ACC112 (cell line): ENCODE measurements around the gene ADD1.

Experiments used
- H2AFZ ChIP-seq: fragments of 200-600 bp; sonication (generic); one replicate; pipeline ENCODE4 v1.6.0; 2017; ENCODE audit warnings: antibody characterized with exemption, low read length; ENCODE audit not compliant: unreplicated experiment
- H3K27ac ChIP-seq: fragments of 200-600 bp; sonication (generic); 2 replicates; pipeline ENCODE4 v1.5.1; 2014; ENCODE audit warnings: low read depth, mild to moderate bottlenecking, antibody characterized with exemption, low read length, moderate library complexity
- H3K27me3 ChIP-seq: fragments of 200-600 bp; sonication (generic); 2 replicates; pipeline ENCODE4 v1.6.1; 2014; ENCODE audit warnings: mild to moderate bottlenecking, antibody characterized with exemption, low read length, moderate library complexity, mixed read lengths; ENCODE audit not compliant: insufficient read depth
- H3K36me3 ChIP-seq: fragments of 200-600 bp; sonication (generic); 2 replicates; pipeline ENCODE4 v1.6.1; 2016; ENCODE audit warnings: mild to moderate bottlenecking, antibody characterized with exemption, low read length, moderate library complexity, mixed read lengths; ENCODE audit not compliant: insufficient read depth
- H3K4me1 ChIP-seq: fragments of 200-600 bp; sonication (generic); one replicate; pipeline ENCODE4 v1.6.1; 2016; ENCODE audit warnings: low read length, mixed read lengths; ENCODE audit not compliant: insufficient read depth, unreplicated experiment, control insufficient read depth
- H3K4me3 ChIP-seq: fragments of 200-600 bp; sonication (generic); 2 replicates; pipeline ENCODE4 v1.5.1; 2014; ENCODE audit warnings: mild to moderate bottlenecking, low read depth, low read length
- H3K79me2 ChIP-seq: fragments of 200-600 bp; sonication (generic); one replicate; pipeline ENCODE4 v1.6.0; 2016; ENCODE audit warnings: low read length; ENCODE audit not compliant: control insufficient read depth, unreplicated experiment, insufficient read depth

ADD1 gene

GRCh38 chr4:2824329-2824835, 19.3 kb upstream of the ADD1 start:
- Histone ChIP-seq H3K27ac (no peak overlapping the region), H3K27me3 (no peaks in the 10 kb centered on the region), H3K4me3 (no peak overlapping the region), H2AFZ (no peak overlapping the region), H3K79me2 (peaks cover 3% of the 10 kb centered on the region), H3K4me1 (no peaks in the 10 kb centered on the region), H3K36me3 (peaks cover 16% of the 10 kb centered on the region; the same call in 1 of the 2 replicates)

DNA sequence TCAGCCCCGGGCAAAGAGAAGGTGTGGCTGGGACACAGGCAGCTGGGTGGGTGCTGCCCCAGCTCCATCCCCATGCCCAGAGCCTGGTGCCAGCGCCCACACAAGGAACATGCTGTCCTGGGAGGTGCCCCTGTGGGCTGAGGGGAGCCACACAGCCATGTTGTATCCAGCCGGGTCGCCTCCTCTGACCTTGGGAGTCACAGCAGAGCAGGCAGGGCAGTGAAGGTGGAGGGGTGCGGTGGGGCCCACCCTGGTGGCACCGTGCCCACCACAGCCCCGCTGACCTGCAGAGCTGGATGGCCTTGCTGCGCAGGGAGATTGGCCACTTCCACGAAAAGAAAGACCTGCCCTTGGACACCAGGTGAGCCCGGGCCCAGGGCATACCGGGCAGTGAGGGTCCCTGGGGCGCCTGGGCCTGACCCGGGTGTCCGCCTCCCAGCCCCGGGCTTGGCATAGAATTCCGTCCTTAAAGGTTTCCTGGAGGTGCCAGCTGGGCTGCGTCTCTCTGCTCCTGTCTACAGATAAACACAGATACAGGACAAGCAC, 18.7 kb upstream of the ADD1 start:
- H3K36me3 ChIP-seq, result peaks cover 16% of the 10 kb centered on the region; the same call in 1 of the 2 replicates
- H2AFZ ChIP-seq, result no peak overlapping the region
- H3K27me3 ChIP-seq, result no peaks in the 10 kb centered on the region
- H3K79me2 ChIP-seq, result no peaks in the 10 kb centered on the region
- H3K4me3 ChIP-seq, result no peak overlapping the region
- H3K27ac ChIP-seq, result no peak overlapping the region
- no peaks in the 10 kb centered on the region for H3K4me1 ChIP-seq

- Histone ChIP-seq H3K27me3 (no peaks in the 10 kb centered on the region), H3K4me3 (no peak overlapping the region), H3K4me1 (no peaks in the 10 kb centered on the region), H2AFZ (no peak overlapping the region), H3K79me2 (no peaks in the 10 kb centered on the region), H3K27ac (no peak overlapping the region), H3K36me3 (peaks cover 16% of the 10 kb centered on the region; the same call in 1 of the 2 replicates)
Measured at GRCh38 chr4:2825740-2826139, 17.9 kb upstream of the ADD1 start.

GRCh38 chr4:2827071-2827873, 16.4 kb upstream of the ADD1 start:
- Histone ChIP-seq H3K36me3 (peaks cover 16% of the 10 kb centered on the region; the same call in 1 of the 2 replicates), H3K4me3 (no peak overlapping the region), H3K79me2 (no peaks in the 10 kb centered on the region), H3K27me3 (no peaks in the 10 kb centered on the region), H2AFZ (no peak overlapping the region), H3K4me1 (no peaks in the 10 kb centered on the region), H3K27ac (no peak overlapping the region)

GRCh38 chr4:2827874-2828751, 15.5 kb upstream of the ADD1 start:
- H3K79me2 ChIP-seq, result no peaks in the 10 kb centered on the region
- no peak overlapping the region for H3K27ac ChIP-seq
- no peak overlapping the region for H2AFZ ChIP-seq
- no peak overlapping the region for H3K4me3 ChIP-seq
- no peaks in the 10 kb centered on the region for H3K4me1 ChIP-seq
- no peaks in the 10 kb centered on the region for H3K27me3 ChIP-seq
- H3K36me3 ChIP-seq, result peaks cover 16% of the 10 kb centered on the region; the same call in 1 of the 2 replicates

GRCh38 chr4:2828758-2829181, 14.9 kb upstream of the ADD1 start:
- no peak overlapping the region for H2AFZ ChIP-seq
- no peak overlapping the region for H3K4me3 ChIP-seq
- H3K27ac ChIP-seq, result no peak overlapping the region
- H3K4me1 ChIP-seq, result no peaks in the 10 kb centered on the region
- H3K79me2 ChIP-seq, result no peaks in the 10 kb centered on the region
- peaks cover 13% of the 10 kb centered on the region; the same call in 1 of the 2 replicates for H3K36me3 ChIP-seq
- H3K27me3 ChIP-seq, result no peaks in the 10 kb centered on the region

DNA sequence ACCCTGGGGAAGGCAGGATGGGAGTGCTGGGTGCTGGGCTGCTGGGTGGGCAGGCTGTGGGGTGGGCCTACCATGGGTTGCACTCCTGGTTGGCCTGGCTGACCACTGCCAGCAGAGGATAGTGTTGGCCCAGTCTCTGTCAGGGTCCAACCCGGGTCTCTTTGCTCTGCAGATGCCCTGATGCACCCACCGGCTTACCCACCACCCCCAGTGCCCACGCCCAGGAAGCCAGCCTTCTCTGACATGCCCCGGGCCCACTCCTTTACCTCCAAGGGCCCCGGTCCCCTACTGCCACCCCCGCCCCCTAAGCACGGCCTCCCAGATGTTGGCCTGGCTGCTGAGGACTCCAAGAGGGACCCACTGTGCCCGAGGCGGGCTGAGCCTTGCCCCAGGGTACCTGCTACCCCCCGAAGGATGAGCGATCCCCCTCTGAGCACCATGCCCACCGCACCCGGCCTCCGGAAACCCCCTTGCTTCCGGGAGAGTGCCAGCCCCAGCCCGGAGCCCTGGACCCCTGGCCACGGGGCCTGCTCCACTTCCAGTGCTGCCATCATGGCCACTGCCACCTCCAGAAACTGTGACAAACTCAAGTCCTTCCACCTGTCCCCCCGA, 14.2 kb upstream of the ADD1 start:
- H3K79me2 ChIP-seq, result no peaks in the 10 kb centered on the region
- H3K4me3 ChIP-seq, result no peak overlapping the region
- H2AFZ ChIP-seq, result no peak overlapping the region
- H3K4me1 ChIP-seq, result no peaks in the 10 kb centered on the region
- no peak overlapping the region for H3K27ac ChIP-seq
- H3K36me3 ChIP-seq, result peaks cover 11% of the 10 kb centered on the region; the same call in 1 of the 2 replicates
- H3K27me3 ChIP-seq, result no peaks in the 10 kb centered on the region

DNA sequence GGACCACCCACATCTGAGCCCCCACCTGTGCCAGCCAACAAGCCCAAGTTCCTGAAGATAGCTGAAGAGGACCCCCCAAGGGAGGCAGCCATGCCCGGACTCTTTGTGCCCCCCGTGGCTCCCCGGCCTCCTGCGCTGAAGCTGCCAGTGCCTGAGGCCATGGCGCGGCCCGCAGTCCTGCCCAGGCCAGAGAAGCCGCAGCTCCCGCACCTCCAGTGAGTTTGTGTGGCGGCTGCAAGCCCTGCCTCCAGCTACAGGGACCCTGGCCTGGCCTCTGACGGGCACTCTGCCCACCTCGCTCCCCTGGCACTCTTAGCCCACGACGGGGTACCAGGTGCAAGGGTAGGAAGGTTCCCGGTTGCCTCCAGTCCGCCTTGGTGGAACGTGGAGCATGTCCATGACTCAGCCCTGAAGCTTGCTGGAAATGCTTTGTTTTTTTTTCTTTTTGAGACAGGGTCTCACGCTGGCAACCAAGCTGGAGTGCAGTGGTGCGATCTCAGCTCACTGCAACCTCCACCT, 13.7 kb upstream of the ADD1 start:
- Histone ChIP-seq H3K27ac (no peak overlapping the region), H3K4me1 (no peaks in the 10 kb centered on the region), H3K79me2 (no peaks in the 10 kb centered on the region), H3K4me3 (no peak overlapping the region), H2AFZ (no peak overlapping the region), H3K27me3 (no peaks in the 10 kb centered on the region), H3K36me3 (peaks cover 11% of the 10 kb centered on the region; the same call in 1 of the 2 replicates)

DNA sequence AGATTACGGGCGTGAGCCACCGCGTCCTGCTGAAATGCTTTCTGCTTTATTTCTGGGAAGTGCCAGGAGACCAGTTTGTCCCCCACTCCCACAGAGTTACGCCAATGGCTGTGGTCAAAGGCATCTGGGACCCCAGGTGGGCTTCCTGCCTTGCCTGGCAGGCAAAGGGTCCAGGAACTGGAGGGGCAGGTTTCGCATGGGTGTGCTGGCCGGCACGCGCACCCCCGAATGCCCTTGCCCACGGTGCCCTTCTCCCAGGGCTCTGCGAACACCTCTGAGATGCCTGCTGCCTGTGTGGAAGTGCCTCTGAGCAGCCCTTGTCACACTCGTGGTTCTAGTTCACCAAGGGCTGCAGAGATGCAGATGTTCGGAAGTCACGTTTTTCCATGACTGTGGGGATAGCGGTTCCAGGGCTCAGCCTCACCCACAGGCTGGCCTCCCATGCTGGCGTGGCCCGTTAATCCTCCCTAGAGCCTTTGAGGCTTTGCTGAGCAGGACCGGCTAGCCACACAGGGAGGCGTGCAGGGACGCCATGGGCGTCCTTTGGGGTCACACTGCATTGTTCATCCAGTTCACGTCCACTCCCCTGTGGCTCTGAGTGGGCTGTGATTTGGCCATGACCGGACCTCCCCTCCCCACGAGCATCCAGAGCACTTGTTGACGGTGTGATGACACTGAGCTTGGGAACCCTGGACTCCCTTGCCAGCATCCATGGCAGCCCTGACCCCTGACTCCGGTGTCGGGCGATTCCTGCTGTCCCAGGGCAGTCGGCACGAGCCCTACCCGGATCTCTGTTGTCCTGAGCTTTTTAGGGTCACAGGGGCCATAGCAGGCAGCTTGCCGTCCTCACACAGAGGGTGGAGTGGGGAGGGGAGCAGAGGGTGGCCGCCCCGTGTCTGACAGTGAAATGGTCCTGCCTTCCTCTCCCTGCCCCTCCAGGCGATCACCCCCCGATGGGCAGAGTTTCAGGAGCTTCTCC, 12.7 kb upstream of the ADD1 start:
- peaks cover 1% of the 10 kb centered on the region; the same call in 1 of the 2 replicates for H3K36me3 ChIP-seq
- no peaks in the 10 kb centered on the region for H3K79me2 ChIP-seq
- no peaks in the 10 kb centered on the region for H3K4me1 ChIP-seq
- no peak overlapping the region for H2AFZ ChIP-seq
- no peaks in the 10 kb centered on the region for H3K27me3 ChIP-seq
- H3K4me3 ChIP-seq, result no peak overlapping the region
- no peak overlapping the region for H3K27ac ChIP-seq
